Measurements from ENCODE around the gene DCDC2C.
"Not testable (repeated sequence)": the region's sequence is repeated elsewhere in the genome, so short reads cannot be mapped to it uniquely, and the experiment has no call there.

Gene DCDC2C

DNA sequence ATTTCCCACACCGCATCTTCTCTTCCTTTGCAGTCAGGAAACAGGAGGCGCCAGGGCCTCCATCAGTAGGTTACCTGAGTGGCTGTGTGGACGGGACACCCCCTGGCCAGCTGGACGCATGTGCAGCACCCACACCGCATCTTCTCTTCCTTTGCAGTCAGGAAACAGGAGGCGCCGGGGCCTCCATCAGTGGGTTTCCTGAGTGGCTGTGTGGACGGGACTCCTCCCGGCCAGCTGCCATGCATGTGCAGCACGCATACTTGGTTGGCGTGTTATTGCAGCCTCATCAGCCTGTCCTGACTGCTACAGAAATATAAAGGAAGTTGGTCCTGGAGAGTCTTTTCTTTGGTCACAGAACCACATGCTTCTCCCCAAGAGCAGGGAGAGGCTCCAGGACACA is 74.6 kb downstream of the DCDC2C start:
- DNase-seq (ENCODE audit: low spot score) = no peak

DNA sequence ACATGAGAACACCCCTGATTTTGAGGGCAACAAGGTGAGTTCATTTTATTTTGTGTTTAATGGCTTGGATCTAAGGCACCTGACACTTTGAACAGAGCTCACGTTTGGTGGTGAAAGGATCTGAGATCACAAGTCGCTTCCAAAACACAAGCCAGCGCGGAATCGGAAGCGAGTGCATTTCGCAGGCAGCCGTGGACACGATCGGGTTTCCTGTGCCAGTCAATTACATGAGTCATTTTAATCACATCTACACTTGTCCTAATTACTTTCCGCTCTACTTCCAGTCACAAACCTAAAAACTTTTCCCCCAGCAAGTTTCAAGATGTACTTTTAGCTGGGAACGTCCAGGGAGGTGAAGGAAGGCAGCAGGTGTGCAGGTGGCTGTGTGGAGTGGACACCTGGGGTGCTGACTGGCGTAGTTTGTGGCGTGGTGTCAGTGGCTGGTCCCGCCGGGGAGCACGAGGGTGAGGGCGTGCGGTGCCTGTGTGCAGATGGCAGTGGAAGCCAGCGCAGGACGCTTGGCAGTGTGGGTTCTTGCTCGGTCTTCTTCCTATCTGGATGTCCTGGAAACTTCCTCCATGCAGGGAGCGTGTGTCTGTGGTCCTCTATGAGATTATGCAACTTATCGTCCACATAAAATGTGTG is 75.6 kb downstream of the DCDC2C start:
- DNase-seq (ENCODE audit: low spot score) = no peak

DNA sequence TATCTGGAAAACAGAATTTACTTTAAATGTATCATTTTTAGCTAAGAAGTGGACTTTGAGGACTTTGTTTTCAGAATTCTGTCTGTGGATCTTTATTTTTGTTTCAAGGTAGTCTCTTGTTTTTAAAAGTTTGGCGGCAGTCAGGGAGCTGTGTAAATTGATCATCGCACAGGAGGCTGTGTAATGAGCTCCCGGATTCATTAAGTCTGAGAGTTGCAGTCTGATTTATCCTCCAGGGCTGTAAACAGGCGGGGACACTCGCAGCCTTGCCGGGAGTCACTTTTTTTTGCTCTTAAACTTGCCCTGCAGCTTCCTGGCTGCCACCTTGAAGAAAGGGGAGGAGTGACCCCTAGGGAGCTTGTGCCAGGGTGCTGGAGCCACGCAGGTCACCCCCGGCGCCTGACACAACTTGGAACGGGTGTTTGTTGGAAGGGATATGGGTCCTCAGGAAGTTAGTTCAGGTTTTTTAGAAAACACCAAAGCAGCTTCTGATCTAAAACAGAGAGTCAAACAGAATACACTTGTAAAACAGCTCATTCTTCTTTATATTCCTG is 76.2 kb downstream of the DCDC2C start:
- no peak for DNase-seq (ENCODE audit: low spot score)

DNA sequence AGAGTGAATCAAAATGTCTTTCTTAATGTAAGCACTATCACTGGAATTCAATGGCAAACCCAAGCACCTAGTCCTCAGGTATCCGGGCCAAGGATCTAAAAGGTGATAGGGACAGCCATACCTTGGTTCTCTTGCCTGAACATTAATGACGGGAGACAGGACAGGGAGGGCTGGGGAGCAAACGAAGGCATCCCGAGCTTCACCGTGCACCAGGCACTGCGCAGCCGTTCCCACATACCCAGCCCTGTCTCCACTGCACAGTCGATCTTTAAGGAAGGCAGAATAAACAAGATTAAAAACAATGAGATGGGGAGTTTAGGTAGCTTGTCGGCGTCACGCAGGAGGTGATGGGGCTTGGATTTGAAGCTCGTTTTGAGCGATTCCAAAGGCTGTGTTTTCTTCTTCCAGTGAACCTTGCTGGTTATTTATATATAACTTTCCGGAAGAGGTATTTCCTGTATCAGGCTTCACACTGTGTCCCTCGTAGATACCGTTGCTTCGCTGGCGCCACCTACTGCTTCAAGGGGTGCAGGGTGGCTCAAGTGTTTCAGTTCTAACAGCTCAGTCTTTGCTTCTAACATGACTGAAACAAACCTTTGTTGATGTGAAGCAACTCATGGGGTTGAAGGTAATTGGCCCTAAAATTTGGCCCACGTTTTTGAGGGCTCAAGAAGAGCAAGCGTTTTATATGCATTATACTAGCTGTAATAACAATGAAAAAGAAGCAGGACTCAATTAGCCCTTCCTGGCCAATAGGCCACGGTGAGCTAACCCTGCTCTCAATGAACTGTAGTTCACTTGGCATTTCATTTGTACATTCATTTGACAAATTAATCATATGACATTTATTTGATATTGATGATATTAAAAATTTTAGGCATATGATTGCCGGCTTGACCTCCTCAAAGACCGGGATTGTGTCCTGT is 77.4 kb downstream of the DCDC2C start:
- no peak for DNase-seq (ENCODE audit: low spot score)

DNA sequence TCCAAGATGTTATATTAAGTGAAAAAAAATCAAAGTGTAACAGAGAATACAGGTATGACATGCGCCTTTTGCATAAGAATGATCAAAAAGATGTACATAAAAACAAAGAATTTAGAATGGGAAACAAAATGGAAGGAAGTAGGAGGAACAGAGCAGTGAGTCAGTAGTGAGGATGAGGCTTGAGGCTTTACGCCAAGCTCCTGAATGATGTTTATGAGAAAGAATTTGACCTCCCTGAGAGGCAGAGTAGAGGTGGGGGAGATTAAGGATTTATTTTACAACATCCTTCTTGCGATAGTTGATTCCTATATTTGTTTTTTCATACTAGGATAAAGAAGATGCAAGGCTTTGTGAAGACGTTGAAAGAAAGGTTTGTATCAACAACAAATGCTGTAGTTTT is 81.4 kb downstream of the DCDC2C start:
- DNase-seq (ENCODE audit: low spot score) = no peak

DNA sequence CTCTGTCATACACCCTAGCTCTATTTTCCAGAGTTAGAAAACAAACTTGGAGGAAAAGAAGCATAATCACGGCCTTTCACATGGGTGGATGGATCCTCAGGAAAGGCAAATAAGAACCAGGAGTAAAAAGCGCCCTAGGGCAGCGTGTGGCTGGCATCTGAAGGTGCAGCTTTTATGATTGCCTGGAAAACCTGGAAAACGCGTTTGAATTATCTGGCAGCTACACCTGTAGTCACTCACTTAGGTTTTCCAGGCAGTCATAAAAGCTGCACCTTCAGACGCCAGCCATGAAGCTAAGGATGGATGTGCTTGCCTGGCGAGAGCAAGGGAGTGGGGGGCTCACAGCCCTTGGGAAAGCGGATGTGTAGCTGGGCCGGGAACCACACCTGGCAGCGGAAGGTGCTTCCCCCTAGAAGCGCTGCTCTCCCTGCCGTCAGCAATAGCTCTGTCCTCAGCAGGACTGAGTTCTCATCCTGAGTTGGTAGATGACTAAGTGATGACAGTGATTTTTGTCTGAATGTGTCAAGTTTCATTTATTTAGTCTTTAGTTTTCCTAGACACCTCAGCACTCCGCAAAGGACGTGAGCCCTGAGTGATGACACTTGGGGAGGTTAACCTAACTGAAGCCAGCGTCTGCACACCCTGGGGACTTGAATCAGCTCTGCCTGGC is 82.0 kb downstream of the DCDC2C start:
- DNase-seq (ENCODE audit: low spot score) = no peak

DNA sequence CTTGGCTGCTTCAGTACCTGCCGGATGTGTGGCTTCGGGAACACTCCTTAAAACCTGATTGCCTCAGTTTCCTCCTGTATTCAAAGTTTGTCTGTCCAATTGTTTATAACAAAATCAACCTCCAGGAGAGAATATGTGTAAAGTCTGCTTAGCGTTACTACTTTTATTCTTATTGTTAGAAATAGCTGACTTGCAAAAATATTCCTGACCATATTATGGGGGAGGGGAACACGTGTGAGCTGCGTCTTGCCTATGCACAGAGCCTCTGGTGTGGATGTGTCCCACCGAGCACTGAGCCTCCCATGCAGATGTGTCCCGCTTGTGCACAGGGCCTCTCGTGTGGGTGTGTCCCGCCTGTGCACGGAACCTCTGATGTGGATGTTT is 82.5 kb downstream of the DCDC2C start:
- DNase-seq (ENCODE audit: low spot score) = no peak

DNA sequence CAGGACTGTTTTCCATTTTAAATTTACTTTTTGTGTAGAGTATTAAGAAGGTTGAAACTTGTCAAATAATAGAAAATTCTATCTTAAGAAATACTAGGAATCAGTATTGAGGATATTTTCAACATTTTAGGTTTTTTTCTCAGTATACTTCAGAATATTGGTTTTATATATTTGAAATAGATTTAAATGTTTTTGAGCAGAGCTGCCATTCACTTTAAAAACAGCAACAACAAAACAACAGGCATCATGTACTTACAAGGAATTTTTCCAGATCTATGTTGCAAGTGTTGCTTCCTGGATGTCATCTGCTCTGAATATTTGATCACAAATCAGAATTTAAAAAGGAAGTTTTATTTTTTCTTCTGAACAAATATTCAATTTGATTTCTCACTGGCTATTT is 84.4 kb downstream of the DCDC2C start:
- DNase-seq (ENCODE audit: low spot score) = no peak

DNA sequence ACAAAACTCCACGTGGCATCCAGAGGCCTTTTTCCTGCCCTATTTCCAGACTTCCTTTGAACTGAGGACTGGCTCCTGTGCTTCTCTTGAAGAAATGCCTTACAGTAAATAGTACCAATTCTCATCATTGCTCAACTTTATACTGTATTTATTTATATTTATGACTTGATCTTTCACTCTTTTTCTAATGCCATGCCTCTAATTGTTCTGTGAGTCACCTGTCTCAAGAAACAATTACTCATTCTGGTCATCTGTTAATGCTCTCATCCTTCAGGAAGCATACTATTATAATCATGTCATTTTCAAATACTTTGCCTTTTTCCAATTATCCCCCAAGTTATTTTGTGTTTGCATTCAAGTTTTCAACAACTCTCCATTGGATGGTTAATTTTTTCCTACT is 85.9 kb downstream of the DCDC2C start:
- no peak for DNase-seq (ENCODE audit: low spot score)

DNA sequence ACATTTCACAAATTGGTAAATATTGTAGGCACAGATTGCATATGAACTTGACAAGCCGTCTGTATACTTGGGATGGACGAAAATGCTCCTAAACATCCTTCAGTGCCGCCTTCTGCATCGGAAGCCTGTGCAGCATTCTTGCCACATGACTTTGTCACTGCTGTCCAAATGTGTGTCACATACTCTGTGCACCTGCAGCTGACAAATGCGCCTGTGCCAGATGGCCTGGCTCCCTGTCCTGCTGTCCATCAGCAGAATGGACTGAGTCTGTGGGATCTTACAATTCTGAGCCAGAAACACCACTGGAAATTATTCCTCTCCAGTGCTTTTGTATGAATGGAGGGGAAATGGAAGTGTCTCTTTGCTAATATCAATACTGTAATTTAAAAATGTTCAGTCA is 89.9 kb downstream of the DCDC2C start:
- DNase-seq (ENCODE audit: low spot score) = no peak

DNA sequence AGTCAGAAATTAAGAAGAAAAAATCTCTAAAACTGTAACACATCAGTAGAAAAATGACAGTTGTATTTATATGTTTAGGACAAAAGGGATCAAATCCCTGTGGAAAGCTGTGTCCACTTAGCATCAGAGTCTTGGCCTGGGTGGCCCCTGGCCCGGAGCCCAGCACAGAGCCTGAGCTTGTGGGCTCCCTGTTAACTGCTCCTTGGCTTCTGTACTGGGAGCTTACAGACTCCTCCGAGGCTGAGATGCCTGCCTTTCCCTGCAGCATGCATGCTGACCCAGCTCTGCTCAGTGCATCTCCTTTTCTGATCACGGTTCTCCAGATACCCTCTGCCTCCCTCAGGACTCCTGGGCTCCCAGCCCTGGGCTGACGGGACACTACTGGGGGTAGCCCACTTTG is 98.1 kb downstream of the DCDC2C start:
- DNase-seq (ENCODE audit: low spot score) = no peak

DNA sequence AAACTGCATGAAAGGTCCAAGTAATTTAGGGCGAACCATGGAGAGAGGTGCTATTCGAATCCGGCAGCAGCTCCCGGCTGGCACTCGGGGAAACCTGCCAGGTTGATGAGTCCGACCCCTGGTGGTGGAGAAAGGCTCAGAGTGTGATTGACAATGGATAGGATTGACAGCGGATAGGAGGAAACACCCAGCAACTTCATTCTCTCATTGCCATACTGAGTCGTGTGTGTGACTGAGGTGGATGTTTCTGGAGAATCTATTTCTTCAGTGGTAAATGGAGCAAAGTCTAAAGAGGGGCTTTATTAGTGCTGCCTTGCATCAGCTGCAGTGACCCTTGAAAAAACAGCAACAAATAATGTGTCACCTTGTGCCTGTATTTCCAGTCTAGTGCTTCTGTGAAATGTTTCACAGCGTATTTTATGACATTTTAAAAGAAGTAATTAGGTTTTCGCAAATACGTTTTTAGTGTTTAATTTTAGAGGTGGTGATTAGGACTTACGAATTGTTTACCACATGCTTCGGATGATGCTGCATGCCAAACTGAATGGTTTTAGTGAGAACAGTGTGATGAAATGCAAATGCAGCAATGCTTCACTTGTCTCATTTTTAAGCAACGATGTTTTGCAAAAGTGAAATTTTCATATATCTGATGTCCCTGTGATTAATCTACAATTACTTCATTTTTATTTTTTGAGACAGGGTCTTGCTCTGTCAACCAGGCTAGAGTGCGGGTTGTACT is 102.0 kb downstream of the DCDC2C start:
- no peak for DNase-seq (ENCODE audit: low spot score)

DNA sequence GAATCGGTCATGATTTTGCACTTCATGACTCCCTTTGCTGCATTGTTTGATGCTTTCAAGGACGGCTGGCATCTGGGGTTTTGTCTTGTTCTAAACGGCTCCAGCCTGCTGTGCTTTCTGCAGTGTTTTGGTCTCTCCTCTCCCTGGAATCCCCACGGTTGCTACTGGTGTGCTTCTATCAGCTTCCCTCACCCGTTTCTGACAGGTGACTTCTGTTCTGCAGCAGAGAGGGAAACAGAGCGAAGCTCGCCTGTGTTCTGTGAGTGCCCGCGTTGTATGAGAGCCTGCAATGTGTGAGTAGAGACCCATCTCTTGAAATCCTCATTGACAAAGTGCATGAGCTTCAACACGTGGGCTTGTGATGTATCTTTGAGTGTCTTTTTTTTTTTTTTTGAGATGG is 102.8 kb downstream of the DCDC2C start:
- no peak for DNase-seq (ENCODE audit: low spot score)

DNA sequence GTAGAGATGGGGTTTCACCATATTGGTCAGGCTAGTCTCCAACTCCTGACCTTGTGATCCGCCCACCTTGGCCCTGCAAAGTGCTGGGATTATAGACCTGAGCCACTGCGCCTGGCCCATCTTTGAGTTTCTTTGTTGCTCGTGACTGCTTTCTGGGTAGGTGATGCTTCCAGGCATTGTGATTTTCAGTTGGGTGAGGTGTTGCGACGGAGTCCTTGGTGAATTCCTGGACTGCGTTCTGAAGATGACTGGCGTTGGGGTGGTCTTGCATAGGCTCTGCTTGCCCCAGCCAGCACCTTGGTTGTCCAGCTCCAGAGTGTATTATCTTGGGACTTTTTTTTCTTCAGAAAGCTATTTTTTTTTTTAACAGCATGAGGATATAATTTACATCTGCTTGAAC is 103.4 kb downstream of the DCDC2C start:
- DNase-seq (ENCODE audit: low spot score) = no peak

DNA sequence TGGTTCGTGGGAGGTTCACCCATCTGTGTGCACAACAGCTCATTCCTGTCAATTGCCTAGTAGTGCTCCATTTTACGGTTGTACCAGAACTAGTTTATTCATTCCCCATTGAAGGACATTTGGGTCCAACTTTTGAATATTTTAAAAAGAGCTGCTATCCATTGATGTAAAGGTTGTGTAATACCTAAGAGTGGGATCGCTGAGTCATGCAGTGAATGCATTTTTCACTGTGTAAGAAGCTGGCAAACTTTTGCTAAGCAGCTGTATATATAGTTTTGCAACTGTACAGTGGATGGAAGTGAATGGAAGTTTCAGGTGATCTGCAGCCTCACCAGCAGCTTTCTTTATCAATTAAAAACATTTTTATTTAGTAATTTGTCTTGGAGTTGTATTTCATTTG is 104.5 kb downstream of the DCDC2C start:
- no peak for DNase-seq (ENCODE audit: low spot score)

DNA sequence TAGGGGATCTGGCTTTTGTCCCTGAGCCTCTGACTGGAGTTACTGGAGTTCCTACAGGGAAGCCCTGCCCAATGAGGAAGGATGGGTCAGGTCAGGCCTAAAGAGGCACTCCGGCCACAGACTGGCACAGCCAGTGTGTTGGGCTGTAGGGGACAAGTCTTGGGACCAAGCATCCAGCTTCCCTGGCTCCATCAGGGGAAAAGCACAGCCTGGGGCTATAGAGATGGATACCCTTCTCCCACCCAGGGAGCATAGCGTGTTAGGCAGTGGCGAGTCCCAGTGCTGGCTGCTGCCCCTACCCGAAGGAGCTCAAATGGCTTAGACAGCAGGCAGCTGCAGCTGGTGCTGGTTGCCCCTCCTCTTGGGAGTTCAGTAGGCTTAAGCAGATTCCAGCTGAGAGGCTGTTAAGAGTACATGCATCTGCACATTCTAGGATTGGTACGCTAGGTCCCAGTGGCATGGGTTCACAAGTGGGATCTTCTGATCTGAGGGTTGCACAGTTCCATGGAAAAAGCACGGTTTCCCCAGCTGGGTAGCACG is 111.4 kb downstream of the DCDC2C start:
- no peak for DNase-seq (ENCODE audit: low spot score)

DNA sequence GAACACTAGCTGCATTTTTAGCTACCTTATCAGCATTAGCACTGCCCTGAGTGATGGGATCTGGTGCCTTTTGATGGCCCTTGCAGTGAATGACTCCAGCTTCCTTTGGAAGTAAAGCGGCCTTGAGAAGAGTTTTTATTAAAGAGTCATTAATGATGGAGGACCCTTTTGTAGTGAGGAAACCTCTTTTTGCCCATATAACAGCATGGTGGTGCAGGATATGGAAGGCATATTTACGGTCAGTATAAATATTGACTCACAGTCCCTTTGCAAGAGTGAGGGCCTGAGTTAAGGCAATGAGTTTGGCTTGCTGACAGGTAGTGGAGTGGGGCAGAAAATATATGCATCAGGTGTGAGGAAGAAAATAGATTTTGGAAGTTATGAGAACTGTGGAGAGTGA is 113.8 kb downstream of the DCDC2C start:
- not testable (repeated sequence) for DNase-seq (ENCODE audit: low spot score)

DNA sequence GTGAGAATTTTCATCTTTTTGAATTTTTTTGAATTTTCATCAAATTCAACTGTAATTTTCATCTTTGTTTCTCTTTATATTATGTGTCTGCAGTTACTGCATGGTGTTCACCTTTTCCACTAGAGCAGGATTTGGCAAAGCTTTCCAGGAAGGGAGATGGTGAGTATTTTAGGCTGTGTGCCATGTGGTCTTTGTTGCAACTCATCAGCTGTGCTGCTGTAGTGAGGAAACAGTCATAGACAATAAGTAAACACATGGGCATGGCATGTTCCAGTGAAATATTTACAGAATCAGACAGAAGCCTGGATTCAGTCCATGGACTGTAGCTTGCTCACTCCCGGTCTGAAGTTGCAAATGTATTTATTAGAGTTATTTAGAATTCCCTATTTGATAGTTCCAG is 120.4 kb downstream of the DCDC2C start:
- no peak for DNase-seq (ENCODE audit: low spot score)

DNA sequence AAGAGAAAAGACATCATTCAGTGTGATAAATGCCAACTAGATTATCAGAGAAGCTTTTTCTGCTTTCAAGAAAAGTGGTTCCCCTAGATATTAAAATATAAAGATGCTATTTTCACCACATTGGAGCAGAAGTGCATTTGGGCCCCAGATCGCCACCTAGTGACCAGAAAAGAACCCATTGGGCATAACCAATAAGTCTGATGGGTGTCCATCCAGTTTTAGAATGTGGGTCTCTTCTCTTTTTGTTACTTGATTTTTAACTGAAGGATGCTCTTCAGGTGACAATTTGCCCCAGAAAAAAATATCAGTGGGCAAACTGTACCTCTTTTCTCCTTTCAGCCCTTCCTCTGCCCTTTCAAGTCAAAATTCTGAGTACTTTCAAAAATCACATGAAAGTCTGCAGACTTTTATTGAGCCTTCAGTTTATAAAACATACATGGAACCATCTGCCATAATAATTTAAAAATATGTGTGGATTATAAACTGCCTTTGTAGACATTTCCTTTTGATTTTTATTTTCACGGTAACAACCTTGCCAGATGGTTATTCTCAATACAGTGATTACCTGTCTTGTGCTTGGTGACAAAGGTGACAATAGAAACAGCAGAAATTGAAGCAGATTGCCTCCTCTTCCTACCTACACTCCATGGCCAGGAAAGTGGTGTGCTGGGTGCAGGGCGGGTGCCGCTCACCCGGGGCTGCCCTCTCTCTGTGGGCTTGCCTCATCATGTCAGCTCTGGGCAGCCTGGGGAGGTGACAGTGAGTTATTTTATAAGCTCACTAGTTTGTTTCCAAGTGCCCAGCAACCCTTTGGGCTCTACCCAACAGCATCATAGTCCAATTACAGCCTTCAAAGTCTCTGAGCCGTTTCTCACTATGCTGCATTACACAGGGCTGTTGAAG is 124.5 kb downstream of the DCDC2C start:
- no peak for DNase-seq (ENCODE audit: low spot score)

DNA sequence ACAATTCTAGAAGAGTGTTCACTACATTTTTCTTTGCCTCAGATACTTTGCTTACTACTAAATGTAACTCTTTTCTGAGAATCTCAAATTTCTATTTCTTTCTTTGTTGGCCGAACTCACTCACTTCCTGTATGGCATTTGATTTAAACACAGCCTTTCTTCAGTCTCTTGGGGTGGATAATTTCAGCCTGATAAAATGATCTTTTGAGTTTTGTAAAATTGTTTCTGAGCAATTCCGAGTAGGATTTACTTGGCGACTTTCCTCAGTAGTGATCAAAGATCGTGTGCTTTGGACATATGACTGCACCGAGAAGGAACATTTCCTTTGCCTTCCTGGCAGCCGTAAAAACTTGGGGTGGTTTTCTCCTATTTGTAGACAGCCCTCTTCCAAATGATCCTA is 127.4 kb downstream of the DCDC2C start:
- DNase-seq (ENCODE audit: low spot score) = no peak

DNA sequence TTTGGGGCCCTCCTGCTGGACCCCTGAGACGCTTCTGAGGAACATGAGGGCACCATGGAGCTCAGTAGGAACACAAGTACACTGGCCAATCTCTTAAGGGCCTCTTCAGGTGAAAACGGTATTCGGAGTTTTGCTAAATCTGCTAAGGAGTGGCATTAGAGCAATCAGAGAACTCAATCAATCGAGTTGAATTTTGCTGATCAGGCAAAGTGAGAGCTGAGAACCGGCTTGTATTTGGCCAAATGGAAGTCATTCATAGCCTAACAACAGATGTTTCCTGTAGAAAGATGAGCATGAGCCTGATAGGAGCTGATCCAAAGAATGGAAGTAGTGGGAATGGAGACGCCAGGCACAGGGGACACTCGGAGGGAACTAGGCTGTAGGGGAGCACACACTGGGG is 133.7 kb downstream of the DCDC2C start:
- DNase-seq (ENCODE audit: low spot score) = no peak

Measured in hematopoietic multipotent progenitor cell treated with erythropoietin and hydrocortisone succinate and interleukin-3 and kit ligand, for 17 days (in vitro differentiated cells).